ENCODE results near the gene ZNF277.

Gene ZNF277

DNA sequence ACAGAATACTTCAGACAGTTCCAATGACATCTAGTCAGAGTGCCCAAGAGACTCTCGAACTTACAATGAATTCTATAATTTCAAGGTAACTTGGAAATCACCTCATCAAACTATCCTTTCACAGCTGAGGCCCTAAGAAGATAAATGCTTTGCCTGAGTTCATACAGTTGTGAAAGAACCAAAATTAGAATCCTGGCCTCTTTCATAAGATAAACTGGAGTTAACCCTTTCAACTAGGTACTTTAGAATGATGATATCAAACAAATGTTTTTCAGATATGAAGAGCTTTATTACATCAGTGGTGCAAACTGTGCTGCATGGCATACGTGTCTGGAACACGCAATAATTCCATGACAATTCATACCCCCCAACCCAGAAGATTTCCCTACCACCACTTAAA lies 18.2 kb upstream of the ZNF277 start:
- Histone ChIP-seq H2AFZ (ENCODE audit: low read depth, low read length, severe bottlenecking) (no peak overlapping the region), H3K9me3 (ENCODE audit: insufficient read depth, low read length) (no peaks in the 10 kb centered on the region), H3F3A (ENCODE audit: insufficient read depth) (no peaks in the 10 kb centered on the region), H3K36me3 (ENCODE audit: low read length) (no peaks in the 10 kb centered on the region), H3K27me3 (ENCODE audit: low read length) (no peaks in the 10 kb centered on the region), H3K4me3 (ENCODE audit: insufficient read depth, low read length, poor library complexity, severe bottlenecking) (no peak overlapping the region), H3K9ac (ENCODE audit: low read length) (no peak overlapping the region), H3K4me2 (ENCODE audit: low read depth, low read length, poor library complexity, severe bottlenecking) (no peak overlapping the region), H4K20me1 (ENCODE audit: low read depth, low read length) (no peaks in the 10 kb centered on the region), H3K9me2 (replicated peaks; ENCODE audit: insufficient read depth, low read length) (no peaks in the 10 kb centered on the region), H3K79me2 (ENCODE audit: insufficient read depth, low read length) (no peaks in the 10 kb centered on the region), H3K27ac (ENCODE audit: low read depth, low read length) (no peak overlapping the region)
- TF ChIP-seq, protein P1, sequence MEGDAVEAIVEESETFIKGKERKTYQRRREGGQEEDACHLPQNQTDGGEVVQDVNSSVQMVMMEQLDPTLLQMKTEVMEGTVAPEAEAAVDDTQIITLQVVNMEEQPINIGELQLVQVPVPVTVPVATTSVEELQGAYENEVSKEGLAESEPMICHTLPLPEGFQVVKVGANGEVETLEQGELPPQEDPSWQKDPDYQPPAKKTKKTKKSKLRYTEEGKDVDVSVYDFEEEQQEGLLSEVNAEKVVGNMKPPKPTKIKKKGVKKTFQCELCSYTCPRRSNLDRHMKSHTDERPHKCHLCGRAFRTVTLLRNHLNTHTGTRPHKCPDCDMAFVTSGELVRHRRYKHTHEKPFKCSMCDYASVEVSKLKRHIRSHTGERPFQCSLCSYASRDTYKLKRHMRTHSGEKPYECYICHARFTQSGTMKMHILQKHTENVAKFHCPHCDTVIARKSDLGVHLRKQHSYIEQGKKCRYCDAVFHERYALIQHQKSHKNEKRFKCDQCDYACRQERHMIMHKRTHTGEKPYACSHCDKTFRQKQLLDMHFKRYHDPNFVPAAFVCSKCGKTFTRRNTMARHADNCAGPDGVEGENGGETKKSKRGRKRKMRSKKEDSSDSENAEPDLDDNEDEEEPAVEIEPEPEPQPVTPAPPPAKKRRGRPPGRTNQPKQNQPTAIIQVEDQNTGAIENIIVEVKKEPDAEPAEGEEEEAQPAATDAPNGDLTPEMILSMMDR (IDR thresholded peaks at IDR 0.05; ENCODE audit: insufficient read depth, low read length, poor library complexity, severe bottlenecking), result no peak
- no peak for TF ChIP-seq EZH2phosphoT487 (conservative IDR thresholded peaks at IDR 0.05; ENCODE audit: low read length)

DNA sequence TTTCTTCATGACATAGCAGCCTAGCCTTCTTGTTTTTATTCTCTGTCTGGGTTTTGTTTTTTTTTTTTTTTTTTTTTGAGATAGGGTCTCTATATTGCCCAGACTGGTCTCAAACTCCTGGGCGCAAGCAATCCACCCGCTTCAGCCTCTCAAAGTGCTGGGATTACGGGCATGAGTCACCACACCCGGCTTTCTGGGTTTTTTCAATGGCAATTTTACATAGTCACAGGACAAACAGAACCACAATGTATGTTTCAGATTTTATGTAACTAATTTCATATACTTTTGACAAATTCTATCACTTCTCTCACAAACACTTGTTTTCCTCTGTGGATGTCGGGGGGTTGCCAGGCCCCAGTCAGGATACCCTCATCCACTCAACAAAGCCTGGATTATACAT lies 16.8 kb upstream of the ZNF277 start:
- no peak overlapping the region for H3K27ac ChIP-seq (ENCODE audit: low read depth, low read length)
- H3K36me3 ChIP-seq (ENCODE audit: low read length), result no peaks in the 10 kb centered on the region
- no peak overlapping the region for H3K4me2 ChIP-seq (ENCODE audit: low read depth, low read length, poor library complexity, severe bottlenecking)
- H3K9me3 ChIP-seq (ENCODE audit: insufficient read depth, low read length), result no peaks in the 10 kb centered on the region
- no peaks in the 10 kb centered on the region for H4K20me1 ChIP-seq (ENCODE audit: low read depth, low read length)
- no peaks in the 10 kb centered on the region for H3K27me3 ChIP-seq (ENCODE audit: low read length)
- H3K9ac ChIP-seq (ENCODE audit: low read length), result no peak overlapping the region
- H2AFZ ChIP-seq (ENCODE audit: low read depth, low read length, severe bottlenecking), result no peak overlapping the region
- H3K4me3 ChIP-seq (ENCODE audit: insufficient read depth, low read length, poor library complexity, severe bottlenecking), result no peak overlapping the region
- H3K79me2 ChIP-seq (ENCODE audit: insufficient read depth, low read length), result no peaks in the 10 kb centered on the region
- no peak for TF ChIP-seq EZH2phosphoT487 (conservative IDR thresholded peaks at IDR 0.05; ENCODE audit: low read length)
- TF ChIP-seq, protein P1 (IDR thresholded peaks at IDR 0.05; ENCODE audit: insufficient read depth, low read length, poor library complexity, severe bottlenecking), result no peak
- H3K9me2 ChIP-seq (replicated peaks; ENCODE audit: insufficient read depth, low read length), result no peaks in the 10 kb centered on the region
- H3F3A ChIP-seq (ENCODE audit: insufficient read depth), result no peaks in the 10 kb centered on the region

DNA sequence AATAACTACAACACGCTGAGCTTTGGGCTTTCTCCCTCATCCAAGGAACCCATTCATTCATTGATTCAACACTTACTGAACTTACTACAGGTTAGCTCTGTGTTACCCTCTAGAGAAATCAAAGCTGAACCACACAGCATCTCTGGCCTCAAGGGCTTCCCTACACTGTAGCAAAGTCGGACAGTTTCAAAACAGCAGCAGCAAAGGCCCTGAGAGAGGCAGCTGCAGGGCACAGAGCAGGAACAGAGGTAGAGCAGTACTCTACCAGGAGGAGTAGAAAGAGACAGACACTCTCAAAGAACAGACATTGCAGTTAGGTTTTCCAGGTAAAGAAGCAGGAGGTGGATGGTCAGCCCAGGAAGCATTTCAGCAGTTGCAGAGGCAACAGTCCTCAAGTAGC lies 16.4 kb upstream of the ZNF277 start:
- no peaks in the 10 kb centered on the region for H4K20me1 ChIP-seq (ENCODE audit: low read depth, low read length)
- H3K9me3 ChIP-seq (ENCODE audit: insufficient read depth, low read length), result no peaks in the 10 kb centered on the region
- H3K27me3 ChIP-seq (ENCODE audit: low read length), result no peaks in the 10 kb centered on the region
- H3K4me3 ChIP-seq (ENCODE audit: insufficient read depth, low read length, poor library complexity, severe bottlenecking), result no peak overlapping the region
- H3F3A ChIP-seq (ENCODE audit: insufficient read depth), result no peaks in the 10 kb centered on the region
- H3K4me2 ChIP-seq (ENCODE audit: low read depth, low read length, poor library complexity, severe bottlenecking), result no peak overlapping the region
- no peaks in the 10 kb centered on the region for H3K9me2 ChIP-seq (replicated peaks; ENCODE audit: insufficient read depth, low read length)
- no peak overlapping the region for H2AFZ ChIP-seq (ENCODE audit: low read depth, low read length, severe bottlenecking)
- H3K27ac ChIP-seq (ENCODE audit: low read depth, low read length), result no peak overlapping the region
- H3K9ac ChIP-seq (ENCODE audit: low read length), result no peak overlapping the region
- no peak for TF ChIP-seq EZH2phosphoT487 (conservative IDR thresholded peaks at IDR 0.05; ENCODE audit: low read length)
- TF ChIP-seq, protein P1 (IDR thresholded peaks at IDR 0.05; ENCODE audit: insufficient read depth, low read length, poor library complexity, severe bottlenecking), result no peak
- no peaks in the 10 kb centered on the region for H3K79me2 ChIP-seq (ENCODE audit: insufficient read depth, low read length)
- H3K36me3 ChIP-seq (ENCODE audit: low read length), result no peaks in the 10 kb centered on the region
